Testis (tissue), 5 donors: ENCODE data around the gene BTF3L4. TPM values are rescaled to one million over a fixed set of nuclear protein-coding genes. Genes with fewer than 3 reads are reported as not detected.

Source experiments
- DNase-seq: peaks from one replicate; pipeline ENCODE4 v3.0.0-alpha.2; 2019
- H3K27ac ChIP-seq, 2 donors: fragments of 200-600 bp; sonication (generic); one replicate each; pipeline ENCODE4 v1.5.1; 2019
- H3K27me3 ChIP-seq: fragments of 200-600 bp; sonication (generic); one replicate; pipeline ENCODE4 v1.5.1; 2019
- H3K36me3 ChIP-seq: fragments of 200-600 bp; sonication (generic); one replicate; pipeline ENCODE4 v1.5.1; 2017; ENCODE audit warnings: low read depth; ENCODE audit errors: missing control alignments
- H3K4me1 ChIP-seq: fragments of 200-600 bp; sonication (generic); one replicate; pipeline ENCODE4 v1.5.1; 2019
- H3K4me3 ChIP-seq, 2 donors: fragments of 200-600 bp; sonication (generic); one replicate each; pipeline ENCODE4 v1.5.1; 2017 to 2019
- H3K9me3 ChIP-seq: fragments of 200-600 bp; sonication (generic); one replicate; pipeline ENCODE4 v1.5.1; 2017
- CTCF ChIP-seq, 3 experiments: fragments of 450-650 bp in 2 of 3; fragments of 200-600 bp in 1 of 3; sonication (generic) in 1 of 3; IDR thresholded peaks; one replicate each; pipeline ENCODE4 v1.5.1; 2016 to 2019; ENCODE audit warnings: antibody characterized with exemption in 3 of 3, mild to moderate bottlenecking in 2 of 3, moderate library complexity in 1 of 3
- POLR2A ChIP-seq: fragments of 450-650 bp; IDR thresholded peaks from one replicate; pipeline ENCODE4 v1.6.1; 2017; ENCODE audit warnings: antibody characterized with exemption, mild to moderate bottlenecking, moderate library complexity
- WGBS, 2 donors: methylation state at CpG; one replicate each; pipeline ENCODE4 v1.1.5; 2018; 5-methylcytosine and 5-hydroxymethylcytosine counted together
- intact Hi-C: fragments of 100-400 bp; cut with DNase I; formaldehyde crosslinking; loops from one replicate; pipeline ENCODE4 v1.15.1; 2023; ENCODE audit warnings: low total_unique reads
- long read RNA-seq, 2 donors: transcript quantifications; one replicate each; lab custom pipeline, GENCODE V29; 2026
- polyA plus RNA-seq: library from polyadenylated mRNA; stranded (reverse); fragments of 350-450 nt; fragmentation: Illumina TruSeq; extraction: RNeasy Lipid Tissue Mini Kit (QIAGEN cat#74804); gene quantifications from one replicate; pipeline ENCODE4 v1.2.3, GENCODE V29; 2014; ENCODE audit warnings: low read depth, low replicate concordance; ENCODE audit not compliant: insufficient read depth
- total RNA-seq, 2 donors: library from RNA; depleted of rRNA; stranded (reverse); fragments of >200 nt; gene quantifications; one replicate each; pipeline ENCODE4 v1.2.3, GENCODE V29; 2016

The BTF3L4 gene
- 10 to 100 TPM; 44.5 to 49.5 TPM for total RNA-seq
- 79.7 TPM for polyA plus RNA-seq
- long read RNA-seq, donor 1, full-length matches to known transcripts = 82 of 88 reads
- long read RNA-seq, donor 1, partial matches to known transcripts = 6 of 88 reads
- long read RNA-seq, donor 1, other reads (novel, unspliced or antisense) = 0 of 88 reads
- long read RNA-seq, donor 2, full-length matches to known transcripts = 63 of 83 reads
- long read RNA-seq, donor 2, partial matches to known transcripts = 20 of 83 reads
- long read RNA-seq, donor 2, other reads (novel, unspliced or antisense) = 0 of 83 reads

- Histone ChIP-seq H3K9me3 (no peaks in the 10 kb centered on the region), H3K36me3 (no peaks in the 10 kb centered on the region), H3K4me3 (peak within 1 kb of the TSS; percentile 96 to 97), H3K4me1 (peaks cover 33% of the 10 kb centered on the region), H3K27me3 (no peaks in the 10 kb centered on the region), H3K27ac (peak within 1 kb of the TSS; percentile 91 to 94)
- peak; percentile 99 for DNase-seq
- WGBS, 2 donors = 1 to 2% methylated on average over 21 to 48 of the region's 54 CpGs
- no peak for TF ChIP-seq CTCF (IDR thresholded peaks at IDR 0.05)
- TF ChIP-seq POLR2A = peak; percentile 32
- intact Hi-C loops = no loop called here
These were observed at the start of gene BTF3L4 for GRCh38 chr1:52056163-52056936. Gene BTF3L4, plus strand, starts transcription at chr1:52056295. Its CDS starts 3,553 bp downstream, at chr1:52059848.

- H3K36me3 ChIP-seq = no peaks in the 10 kb centered on the region
- intact Hi-C loops = no loop called here
- peaks cover 26% of the 10 kb centered on the region for H3K4me1 ChIP-seq
- H3K4me3 ChIP-seq = no peak overlapping the region
- WGBS, 2 donors = 32 to 40% methylated on average over 5 of the region's 5 CpGs
- TF ChIP-seq CTCF (IDR thresholded peaks at IDR 0.05) (no peak), POLR2A (no peak)
- DNase-seq = no peak
- peak overlapping the region; percentile 3 to 42 for H3K27ac ChIP-seq
- H3K27me3 ChIP-seq = no peaks in the 10 kb centered on the region
- no peaks in the 10 kb centered on the region for H3K9me3 ChIP-seq
These were observed 48.7 kb upstream of the BTF3L4 start for GRCh38 chr1:52007215-52008002.

GRCh38 chr1:52008071-52008809 lies 47.9 kb upstream of the BTF3L4 start:
- Histone ChIP-seq H3K4me1 (peaks cover 26% of the 10 kb centered on the region), H3K36me3 (no peaks in the 10 kb centered on the region), H3K9me3 (no peaks in the 10 kb centered on the region), H3K4me3 (no peak overlapping the region), H3K27ac (peak overlapping the region in 1 of 2 donors; percentile 42), H3K27me3 (no peaks in the 10 kb centered on the region)
- TF ChIP-seq POLR2A (no peak), CTCF (IDR thresholded peaks at IDR 0.05) (no peak)
- WGBS, 2 donors = 88 to 91% methylated on average over 7 of the region's 7 CpGs
- DNase-seq = no peak
- intact Hi-C loops = no loop called here

GRCh38 chr1:52022133-52022532 lies 34.0 kb upstream of the BTF3L4 start:
- Histone ChIP-seq H3K4me3 (no peak overlapping the region), H3K9me3 (no peaks in the 10 kb centered on the region), H3K27ac (no peak overlapping the region), H3K27me3 (no peaks in the 10 kb centered on the region), H3K36me3 (no peaks in the 10 kb centered on the region), H3K4me1 (no peaks in the 10 kb centered on the region)
- TF ChIP-seq POLR2A = no peak
- no peak for TF ChIP-seq CTCF (IDR thresholded peaks at IDR 0.05)
- no peak for DNase-seq
- intact Hi-C loops = no loop called here
- 64 to 80% methylated on average over 2 of the region's 2 CpGs for WGBS, 2 donors
